HepG2 (cell line): ENCODE measurements around the gene BACE1-AS. TPM values are rescaled to one million over a fixed set of nuclear protein-coding genes. Genes with fewer than 3 reads are reported as not detected.

Experiments used
- AHR ChIP-seq: IDR thresholded peaks from 2 replicates; pipeline ENCODE4 v1.6.1; 2018; ENCODE audit warnings: missing genetic modification reagents, missing compliant biosample characterization
- HNF1B ChIP-seq: sonication (generic); formaldehyde crosslinking; IDR thresholded peaks from 2 replicates; pipeline ENCODE4 v1.5.1; 2020; ENCODE audit warnings: mild to moderate bottlenecking, moderate library complexity, missing genetic modification reagents
- KLF6 ChIP-seq: IDR thresholded peaks from 2 replicates; pipeline ENCODE4 v1.8.0; 2016; ENCODE audit warnings: missing biosample characterization, missing genetic modification reagents
- NFRKB ChIP-seq: fragments of 450-650 bp; IDR thresholded peaks from 2 replicates; pipeline ENCODE4 v1.6.1; 2017
- POGK ChIP-seq: sonication (generic); formaldehyde crosslinking; conservative IDR thresholded peaks from 2 replicates; pipeline ENCODE4 v1.8.0; 2022; ENCODE audit warnings: mild to moderate bottlenecking, moderate library complexity, missing genetic modification reagents
- SMC3 ChIP-seq: IDR thresholded peaks from 2 replicates; pipeline ENCODE4 v1.6.1; 2011; ENCODE audit warnings: low read length, improper control_type of control experiment
- SOX6 ChIP-seq, 2 experiments: fragments of 450-650 bp in 1 of 2; sonication (generic) in 1 of 2; formaldehyde crosslinking in 1 of 2; IDR thresholded peaks; 2 replicates each; pipeline versions ENCODE4 v1.4.0 to v1.6.1; 2017 to 2020; ENCODE audit warnings: antibody characterized with exemption in 1 of 2, mild to moderate bottlenecking in 1 of 2, missing genetic modification reagents in 1 of 2
- ZBTB8A ChIP-seq: sonication (generic); formaldehyde crosslinking; IDR thresholded peaks from 2 replicates; pipeline ENCODE4 v1.4.0; 2020; ENCODE audit warnings: mild to moderate bottlenecking, low read depth, missing genetic modification reagents, borderline replicate concordance
- ZFP36L1 ChIP-seq: sonication (generic); formaldehyde crosslinking; IDR thresholded peaks from 2 replicates; pipeline ENCODE4 v1.8.0; 2022; ENCODE audit warnings: mild to moderate bottlenecking, missing genetic modification reagents, moderate library complexity
- ZFP91 ChIP-seq: sonication (generic); formaldehyde crosslinking; IDR thresholded peaks from 2 replicates; pipeline ENCODE4 v1.9.0; 2022; ENCODE audit warnings: missing genetic modification reagents, mild to moderate bottlenecking, borderline replicate concordance
- ZFY ChIP-seq: sonication (generic); formaldehyde crosslinking; IDR thresholded peaks from 2 replicates; pipeline ENCODE4 v1.4.0; 2020; ENCODE audit warnings: missing genetic modification reagents
- ZNF407 ChIP-seq: sonication (generic); formaldehyde crosslinking; IDR thresholded peaks from one replicate; pipeline ENCODE4 v1.5.1; 2020; ENCODE audit warnings: mild to moderate bottlenecking, missing genetic modification reagents; ENCODE audit errors: not compliant biosample characterization
- ZNF777 ChIP-seq: sonication (generic); formaldehyde crosslinking; IDR thresholded peaks from 2 replicates; pipeline ENCODE4 v1.4.0; 2020; ENCODE audit warnings: missing genetic modification reagents
- polyA plus RNA-seq, 8 experiments: library from polyadenylated mRNA; depleted of rRNA in 3 of 8; stranded (reverse) in 7 of 8; unstranded in 1 of 8; fragments of >200 nt; fragmentation: Illumina TruSeq in 4 of 8; extraction: Trizol in 4 of 8; gene quantifications; 2 replicates each; pipeline versions ENCODE4 v1.2.1 to v1.2.3, GENCODE V29; 2011 to 2016; ENCODE audit warnings: low read depth in 4 of 8, missing spikeins in 1 of 8, mixed read lengths in 1 of 8; ENCODE audit not compliant: insufficient read depth in 1 of 8
- total RNA-seq, 5 experiments: library from RNA; depleted of rRNA; stranded (reverse); fragments of >200 nt; fragmentation: Illumina TruSeq; extraction: Trizol; gene quantifications; 2 replicates each; pipeline ENCODE4 v1.2.3, GENCODE V29; 2016; ENCODE audit warnings: low read depth in 1 of 5

Gene BACE1-AS
- total and polyA plus RNA-seq, 2 of the 13 experiments (the other 11 are each of a cell fraction or from before 2014, with no cell fraction given): 2.0 to 3.9 TPM

GRCh38 chr11:117316197-117316961 is 25.2 kb downstream of the BACE1-AS start, which contains the start of gene BACE1 (continued):
- TF ChIP-seq HNF1B (CRISPR knock-in tag) (peak; percentile 83), AHR (CRISPR knock-in tag) (peak; percentile 41; the same call in 1 of the 2 replicates), ZBTB8A (CRISPR knock-in tag) (no peak), ZFP91 (CRISPR knock-in tag) (peak; percentile 61; the same call in 1 of the 2 replicates), ZFY (CRISPR knock-in tag) (peak; percentile 68), NFRKB (no peak), ZNF777 (CRISPR knock-in tag) (peak; percentile 57), SOX6 (IDR thresholded peaks at IDR 0.05) (no peak), SOX6 (CRISPR knock-in tag; IDR thresholded peaks at IDR 0.05) (peak; percentile 58), ZFP36L1 (CRISPR knock-in tag) (no peak), POGK (0 out of 2 replicates have a peak, but pooled peaks have one; percentile 26), SMC3 (peak; percentile 23; the same call in 1 of the 2 replicates), ZNF407 (CRISPR knock-in tag) (no peak), KLF6 (CRISPR knock-in tag) (peak; percentile 81; the same call in 1 of the 2 replicates)
